HepG2 (cell line): ENCODE measurements around the gene RPEL1.

Source experiments
- CTCF ChIP-seq: sonication (generic); formaldehyde crosslinking; IDR thresholded peaks from 2 replicates; pipeline ENCODE4 v1.5.0; 2020; ENCODE audit warnings: mild to moderate bottlenecking, missing genetic modification reagents, moderate library complexity
- PAX8 ChIP-seq: sonication (generic); formaldehyde crosslinking; IDR thresholded peaks from 2 replicates; pipeline ENCODE4 v1.8.0; 2022; ENCODE audit warnings: mild to moderate bottlenecking, missing genetic modification reagents, borderline replicate concordance
- SIN3A ChIP-seq: IDR thresholded peaks from 2 replicates; pipeline ENCODE4 v1.6.1; 2011; ENCODE audit warnings: low read depth, mild to moderate bottlenecking, control low read depth, low read length, borderline replicate concordance
- ZNF761 ChIP-seq: sonication (generic); formaldehyde crosslinking; conservative IDR thresholded peaks from 2 replicates; pipeline ENCODE4 v1.4.0; 2020; ENCODE audit warnings: mild to moderate bottlenecking, missing genetic modification reagents

- TF ChIP-seq CTCF (CRISPR knock-in tag) (no peak), ZNF761 (CRISPR knock-in tag) (no peak), SIN3A (no peak), PAX8 (CRISPR knock-in tag) (no peak)
Measured at GRCh38 chr10:103207141-103207540, 38.5 kb upstream of the RPEL1 start.
